Fibroblast of villous mesenchyme (primary cell): ENCODE results near the gene CLMN. TPM values are rescaled to one million over a fixed set of nuclear protein-coding genes. Genes with fewer than 3 reads are reported as not detected.

Source experiments
- DNase-seq: peaks from one replicate; pipeline ENCODE4 v3.0.0-alpha.2; 2010; ENCODE audit warnings: low read depth
- H3K4me3 ChIP-seq: 2 replicates; pipeline ENCODE4 v1.5.1; 2011; ENCODE audit warnings: low read depth, mild to moderate bottlenecking, low read length
- total RNA-seq: library from RNA; depleted of rRNA; stranded (reverse); fragments of >200 nt; gene quantifications from 2 replicates; pipeline ENCODE4 v1.2.3, GENCODE V29; 2012
- TF ChIP-seq, protein P1 (sequence below): IDR thresholded peaks from 2 replicates; pipeline ENCODE4 v1.5.1; 2012; ENCODE audit warnings: low read depth, mild to moderate bottlenecking, low read length; ENCODE audit not compliant: insufficient read depth

CLMN gene
- total RNA-seq, 1 donor = 0.43 TPM

GRCh38 chr14:95246870-95247269, 72.8 kb downstream of the CLMN start:
- TF ChIP-seq, protein P1, sequence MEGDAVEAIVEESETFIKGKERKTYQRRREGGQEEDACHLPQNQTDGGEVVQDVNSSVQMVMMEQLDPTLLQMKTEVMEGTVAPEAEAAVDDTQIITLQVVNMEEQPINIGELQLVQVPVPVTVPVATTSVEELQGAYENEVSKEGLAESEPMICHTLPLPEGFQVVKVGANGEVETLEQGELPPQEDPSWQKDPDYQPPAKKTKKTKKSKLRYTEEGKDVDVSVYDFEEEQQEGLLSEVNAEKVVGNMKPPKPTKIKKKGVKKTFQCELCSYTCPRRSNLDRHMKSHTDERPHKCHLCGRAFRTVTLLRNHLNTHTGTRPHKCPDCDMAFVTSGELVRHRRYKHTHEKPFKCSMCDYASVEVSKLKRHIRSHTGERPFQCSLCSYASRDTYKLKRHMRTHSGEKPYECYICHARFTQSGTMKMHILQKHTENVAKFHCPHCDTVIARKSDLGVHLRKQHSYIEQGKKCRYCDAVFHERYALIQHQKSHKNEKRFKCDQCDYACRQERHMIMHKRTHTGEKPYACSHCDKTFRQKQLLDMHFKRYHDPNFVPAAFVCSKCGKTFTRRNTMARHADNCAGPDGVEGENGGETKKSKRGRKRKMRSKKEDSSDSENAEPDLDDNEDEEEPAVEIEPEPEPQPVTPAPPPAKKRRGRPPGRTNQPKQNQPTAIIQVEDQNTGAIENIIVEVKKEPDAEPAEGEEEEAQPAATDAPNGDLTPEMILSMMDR = no peak
- no peak overlapping the region for H3K4me3 ChIP-seq
- no peak for DNase-seq

DNA sequence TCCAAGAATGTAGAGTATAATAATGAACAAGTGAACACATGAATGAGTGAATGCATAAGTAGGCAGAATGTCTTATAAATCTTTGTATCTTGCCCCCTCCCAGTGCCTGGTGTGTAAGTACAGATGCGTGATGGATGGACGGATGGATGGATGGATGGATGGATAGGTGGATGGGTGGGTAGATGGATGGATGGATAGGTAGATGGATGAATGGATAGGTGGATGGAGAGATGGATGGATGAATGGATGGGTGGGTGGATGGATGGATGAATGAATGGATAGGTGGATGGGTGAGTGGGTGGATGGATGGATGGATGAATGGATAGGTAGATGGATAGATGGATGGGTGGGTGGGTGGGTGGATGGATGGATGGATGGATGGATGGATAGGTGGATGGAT, 74.4 kb downstream of the CLMN start:
- H3K4me3 ChIP-seq = no peak overlapping the region
- no peak for DNase-seq
- TF ChIP-seq, protein P1 = no peak

GRCh38 chr14:95244587-95244986, 75.1 kb downstream of the CLMN start:
- TF ChIP-seq, protein P1 = no peak
- DNase-seq = no peak
- H3K4me3 ChIP-seq = no peak overlapping the region

GRCh38 chr14:95242870-95243269, 76.8 kb downstream of the CLMN start:
- no peak for DNase-seq
- H3K4me3 ChIP-seq = no peak overlapping the region
- TF ChIP-seq, protein P1 = no peak

- DNase-seq = peak; percentile 43
- no peak overlapping the region for H3K4me3 ChIP-seq
- TF ChIP-seq, protein P1 = no peak
Measured at GRCh38 chr14:95240859-95241813, 78.6 kb downstream of the CLMN start.

GRCh38 chr14:95238487-95239298, 81.0 kb downstream of the CLMN start:
- TF ChIP-seq, protein P1 = no peak
- H3K4me3 ChIP-seq = no peak overlapping the region
- DNase-seq = no peak
